ENCODE measurements around the gene CA11.

- TF ChIP-seq EP300 (IDR thresholded peaks at IDR 0.05; ENCODE audit: borderline replicate concordance) (no peak), CEBPB (IDR thresholded peaks at IDR 0.05) (no peak), RAD21 (IDR thresholded peaks at IDR 0.05; ENCODE audit: low read depth) (no peak), CREB1 (IDR thresholded peaks at IDR 0.05; ENCODE audit: low read depth) (no peak)
These were observed 16.7 kb downstream of the CA11 start for GRCh38 chr19:48629297-48629598.
